SK-N-SH treated with all-trans-retinoic acid at 6 μM for 48 hours (cell line): ENCODE data around the gene WDFY2.

Source experiments
- ATAC-seq: fragments of 200-7000 bp; cut with Tn5 transposase; 3 replicates; pipeline ENCODE4 v1.9.1; 2020; ENCODE audit warnings: mild to moderate bottlenecking, moderate library complexity
- ARNTL ChIP-seq: fragments of 450-650 bp; formaldehyde crosslinking; IDR thresholded peaks from 2 replicates; pipeline ENCODE4 v1.5.0; 2020; ENCODE audit warnings: low read depth, mild to moderate bottlenecking, moderate library complexity, borderline replicate concordance
- BACH2 ChIP-seq: fragments of 250-450 bp; sonication (Bioruptor Pico); IDR thresholded peaks from 2 replicates; pipeline ENCODE4 v1.9.0; 2021; ENCODE audit warnings: mild to moderate bottlenecking, borderline replicate concordance
- CREB5 ChIP-seq: fragments of 250-450 bp; sonication (Bioruptor Pico); IDR thresholded peaks from 2 replicates; pipeline ENCODE4 v1.5.1; 2020; ENCODE audit warnings: low read depth, mild to moderate bottlenecking, moderate library complexity
- CSDC2 ChIP-seq: fragments of 250-450 bp; sonication (Bioruptor Pico); IDR thresholded peaks from 2 replicates; pipeline ENCODE4 v1.5.0; 2020; ENCODE audit warnings: mild to moderate bottlenecking, moderate library complexity
- CSRNP3 ChIP-seq: fragments of 250-450 bp; sonication (Bioruptor Pico); IDR thresholded peaks from 2 replicates; pipeline ENCODE4 v1.5.1; 2021; ENCODE audit warnings: mild to moderate bottlenecking, moderate library complexity
- ESRRG ChIP-seq: fragments of 250-450 bp; sonication (Bioruptor Pico); IDR thresholded peaks from 2 replicates; pipeline ENCODE4 v1.6.1; 2021; ENCODE audit warnings: mild to moderate bottlenecking
- GLIS3 ChIP-seq: fragments of 250-450 bp; sonication (Bioruptor Pico); IDR thresholded peaks from 2 replicates; pipeline ENCODE4 v1.5.0; 2020; ENCODE audit warnings: mild to moderate bottlenecking, moderate library complexity
- ISL1 ChIP-seq: fragments of 250-450 bp; sonication (Bioruptor Pico); IDR thresholded peaks from 2 replicates; pipeline ENCODE4 v2.1.2; 2022; ENCODE audit warnings: mild to moderate bottlenecking, moderate library complexity
- OSR1 ChIP-seq: fragments of 250-450 bp; sonication (Bioruptor Pico); IDR thresholded peaks from 2 replicates; pipeline ENCODE4 v1.8.0; 2022; ENCODE audit warnings: moderate library complexity, mild to moderate bottlenecking, inconsistent platforms
- PATZ1 ChIP-seq: fragments of 250-450 bp; sonication (Bioruptor Pico); IDR thresholded peaks from 2 replicates; pipeline ENCODE4 v1.8.0; 2020; ENCODE audit warnings: mild to moderate bottlenecking, moderate library complexity, borderline replicate concordance
- POU6F1 ChIP-seq: fragments of 250-450 bp; sonication (Bioruptor Pico); IDR thresholded peaks from 2 replicates; pipeline ENCODE4 v1.8.0; 2021; ENCODE audit warnings: low read depth, mild to moderate bottlenecking, moderate library complexity, borderline replicate concordance
- PPARA ChIP-seq: fragments of 250-450 bp; sonication (Bioruptor Pico); IDR thresholded peaks from 2 replicates; pipeline ENCODE4 v1.5.0; 2020; ENCODE audit warnings: mild to moderate bottlenecking, borderline replicate concordance
- SNAI2 ChIP-seq: fragments of 250-450 bp; sonication (Bioruptor Pico); IDR thresholded peaks from 2 replicates; pipeline ENCODE4 v1.5.0; 2020; ENCODE audit warnings: mild to moderate bottlenecking, moderate library complexity
- TOX ChIP-seq: fragments of 250-450 bp; sonication (Bioruptor Pico); IDR thresholded peaks from 2 replicates; pipeline ENCODE4 v1.8.0; 2021; ENCODE audit warnings: mild to moderate bottlenecking, moderate library complexity, borderline replicate concordance
- TSHZ2 ChIP-seq: fragments of 250-450 bp; sonication (Bioruptor Pico); IDR thresholded peaks from 2 replicates; pipeline ENCODE4 v1.5.0; 2020; ENCODE audit warnings: mild to moderate bottlenecking, moderate library complexity
- ZFP3 ChIP-seq: fragments of 250-450 bp; sonication (Bioruptor Pico); IDR thresholded peaks from 2 replicates; pipeline ENCODE4 v1.5.0; 2020; ENCODE audit warnings: mild to moderate bottlenecking, moderate library complexity
- ZNF565 ChIP-seq: fragments of 450-650 bp; formaldehyde crosslinking; conservative IDR thresholded peaks from 2 replicates; pipeline ENCODE4 v1.5.0; 2020; ENCODE audit warnings: low read depth, mild to moderate bottlenecking, moderate library complexity
- ZNF70 ChIP-seq: fragments of 450-650 bp; formaldehyde crosslinking; IDR thresholded peaks from 2 replicates; pipeline ENCODE4 v1.5.0; 2020; ENCODE audit warnings: mild to moderate bottlenecking, moderate library complexity
- ZNF8 ChIP-seq: fragments of 450-650 bp; formaldehyde crosslinking; IDR thresholded peaks from 2 replicates; pipeline ENCODE4 v1.5.0; 2020; ENCODE audit warnings: mild to moderate bottlenecking, moderate library complexity

The WDFY2 gene

GRCh38 chr13:51770681-51771417 is 186.6 kb downstream of the WDFY2 start (continued):
- no peak for TF ChIP-seq TSHZ2 (CRISPR knock-in tag)
- no peak for TF ChIP-seq BACH2
- TF ChIP-seq CREB5 (CRISPR knock-in tag): no peak

GRCh38 chr13:51771418-51772104 is 187.3 kb downstream of the WDFY2 start:
- ATAC-seq: peak; percentile 42
- TF ChIP-seq ESRRG: no peak
- TF ChIP-seq ISL1 (CRISPR knock-in tag): no peak
- TF ChIP-seq OSR1 (CRISPR knock-in tag): no peak
- no peak for TF ChIP-seq SNAI2 (CRISPR knock-in tag)
- TF ChIP-seq CSRNP3 (CRISPR knock-in tag): no peak
- TF ChIP-seq PATZ1 (CRISPR knock-in tag): no peak
- no peak for TF ChIP-seq PPARA (CRISPR knock-in tag)
- no peak for TF ChIP-seq TOX (CRISPR knock-in tag)
- TF ChIP-seq, all 23 proteins: peak for 0

GRCh38 chr13:51772105-51772455 is 187.8 kb downstream of the WDFY2 start:
- TF ChIP-seq POU6F1: no peak
- TF ChIP-seq, all 23 proteins: peak for 0
- no peak; the same call in 1 of the 3 replicates for ATAC-seq

- ATAC-seq: no peak
- no peak for TF ChIP-seq ZNF565 (CRISPR knock-in tag)
- no peak for TF ChIP-seq TSHZ2 (CRISPR knock-in tag)
- no peak for TF ChIP-seq ESRRG
- TF ChIP-seq BACH2: no peak
- no peak for TF ChIP-seq PATZ1 (CRISPR knock-in tag)
- no peak for TF ChIP-seq CSDC2
- TF ChIP-seq ARNTL (CRISPR knock-in tag): no peak
- no peak for TF ChIP-seq ZFP3 (CRISPR knock-in tag)
- no peak for TF ChIP-seq ZNF8 (CRISPR knock-in tag)
- TF ChIP-seq ZNF70 (CRISPR knock-in tag): no peak
- no peak for TF ChIP-seq GLIS3 (CRISPR knock-in tag)
- no peak for TF ChIP-seq CSRNP3 (CRISPR knock-in tag)
Observed at GRCh38 chr13:51772781-51773180, 188.5 kb downstream of the WDFY2 start.
